ENCODE data around the gene GRIFIN. TPM values are rescaled to one million over a fixed set of nuclear protein-coding genes. Genes with fewer than 3 reads are reported as not detected.

The GRIFIN gene
- total RNA-seq, 2 experiments from 2014 or later = not detected

DNA sequence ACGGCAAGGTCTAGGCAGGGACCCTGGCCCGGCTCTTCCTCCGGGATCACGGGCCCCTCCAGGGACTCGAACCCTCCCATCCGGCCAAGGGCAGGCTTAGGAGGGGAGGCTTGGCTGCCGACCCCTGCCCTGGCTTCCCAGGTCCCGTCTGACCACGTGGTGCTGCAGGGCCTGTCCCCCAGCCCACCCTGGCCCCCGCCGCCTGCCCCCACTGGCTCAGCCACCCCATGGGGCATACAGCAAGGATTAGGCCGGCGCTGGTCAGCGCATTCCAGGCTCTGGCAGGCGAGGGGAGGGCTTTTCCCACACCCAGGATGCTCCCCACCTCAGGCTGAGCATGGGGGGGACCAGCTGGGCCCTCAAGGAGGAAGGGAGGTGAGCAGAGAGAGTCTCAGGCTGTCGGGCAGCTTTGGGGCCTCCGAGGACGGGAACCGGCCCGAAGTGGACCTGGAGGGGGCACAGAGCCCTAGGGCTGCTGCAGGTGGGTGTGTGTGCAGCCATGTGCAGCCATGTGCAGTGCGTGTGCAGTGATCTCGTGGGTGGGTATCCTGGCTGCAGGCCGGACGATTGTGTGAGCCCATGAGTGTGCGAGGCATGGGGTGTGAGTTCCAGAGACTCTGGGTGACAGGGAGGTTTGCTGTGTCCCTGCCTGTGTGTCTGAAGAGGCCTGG lies 713 bp upstream of the GRIFIN start:
- no peak overlapping the region for H3K4me3 ChIP-seq (ENCODE audit: low read depth, low read length, poor library complexity, severe bottlenecking)
- H2AFZ ChIP-seq (ENCODE audit: low read length) = no peak overlapping the region
- no peaks in the 10 kb centered on the region for H3K79me2 ChIP-seq (ENCODE audit: insufficient read depth, low read depth, low read length)
- no TSS peak for BruUV-seq (replicated peaks)
- no peaks in the 10 kb centered on the region for H3K4me1 ChIP-seq (ENCODE audit: insufficient read depth, low read length, poor library complexity, severe bottlenecking)
- intact Hi-C loops (cut with micrococcal nuclease; ENCODE audit: unreplicated experiment) = no loop called here
- H4K20me1 ChIP-seq (ENCODE audit: insufficient read depth, low read length) = no peaks in the 10 kb centered on the region; the same call in 1 of the 2 replicates
- ChIA-PET CTCF (ENCODE audit: unreplicated experiment) (no interaction called here), POLR2A (no interaction called here)
- TF ChIP-seq CTCF (conservative IDR thresholded peaks at IDR 0.05; ENCODE audit: low read length) (no peak), EZH2phosphoT487 (IDR thresholded peaks at IDR 0.05; ENCODE audit: borderline replicate concordance, low read depth, low read length) (no peak)
- H3K27ac ChIP-seq (ENCODE audit: low read depth, low read length, poor library complexity, severe bottlenecking) = no peak overlapping the region
- no peak for DNase-seq (ENCODE audit: low spot score)
- no peaks in the 10 kb centered on the region for H3K36me3 ChIP-seq (ENCODE audit: insufficient read depth, low read length)
- no peaks in the 10 kb centered on the region for H3K9me2 ChIP-seq (ENCODE audit: insufficient read depth, low read length)
- no peaks in the 10 kb centered on the region for H3K9me3 ChIP-seq (ENCODE audit: low read length)
- no peak overlapping the region for H3K4me2 ChIP-seq (ENCODE audit: low read length)

DNA sequence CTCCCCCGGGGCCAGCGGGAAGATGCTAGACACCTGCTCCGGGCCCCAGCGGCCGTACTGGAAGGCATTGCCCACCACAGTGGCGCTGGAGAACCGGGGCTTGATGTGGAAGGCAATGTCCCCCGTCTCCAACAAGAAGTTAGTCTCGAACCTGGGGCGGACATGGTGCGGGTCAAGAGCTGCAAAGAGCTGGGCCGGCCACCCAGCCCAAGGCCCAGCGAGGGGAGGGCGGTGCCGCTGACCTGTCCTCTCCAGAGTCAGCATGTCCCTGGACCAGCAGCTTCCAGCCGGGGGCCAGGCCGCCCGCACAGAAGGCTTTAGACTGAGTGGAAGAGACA lies 551 bp downstream of the GRIFIN start:
- Histone ChIP-seq H3K9me3 (ENCODE audit: low read length) (no peaks in the 10 kb centered on the region), H3K79me2 (ENCODE audit: insufficient read depth, low read depth, low read length) (no peaks in the 10 kb centered on the region), H3K4me2 (ENCODE audit: low read length) (no peak overlapping the region), H4K20me1 (ENCODE audit: insufficient read depth, low read length) (no peaks in the 10 kb centered on the region; the same call in 1 of the 2 replicates), H3K9me2 (ENCODE audit: insufficient read depth, low read length) (no peaks in the 10 kb centered on the region), H3K36me3 (ENCODE audit: insufficient read depth, low read length) (no peaks in the 10 kb centered on the region), H3K4me3 (ENCODE audit: low read depth, low read length, poor library complexity, severe bottlenecking) (no peak overlapping the region), H3K4me1 (ENCODE audit: insufficient read depth, low read length, poor library complexity, severe bottlenecking) (no peaks in the 10 kb centered on the region), H2AFZ (ENCODE audit: low read length) (no peak overlapping the region), H3K27ac (ENCODE audit: low read depth, low read length, poor library complexity, severe bottlenecking) (no peak overlapping the region)
- TF ChIP-seq CTCF (conservative IDR thresholded peaks at IDR 0.05; ENCODE audit: low read length) (no peak), EZH2phosphoT487 (IDR thresholded peaks at IDR 0.05; ENCODE audit: borderline replicate concordance, low read depth, low read length) (no peak)
- DNase-seq (ENCODE audit: low spot score) = no peak
- POLR2A ChIA-PET = no interaction called here
- CTCF ChIA-PET (ENCODE audit: unreplicated experiment) = no interaction called here
- intact Hi-C loops (cut with micrococcal nuclease; ENCODE audit: unreplicated experiment) = no loop called here
- BruUV-seq (replicated peaks) = no TSS peak

GRCh38 chr7:2474813-2475677 lies 1.2 kb downstream of the GRIFIN start:
- BruUV-seq (replicated peaks) = no TSS peak
- H3K4me2 ChIP-seq (ENCODE audit: low read length) = no peak overlapping the region
- no peaks in the 10 kb centered on the region; the same call in 1 of the 2 replicates for H4K20me1 ChIP-seq (ENCODE audit: insufficient read depth, low read length)
- no peaks in the 10 kb centered on the region for H3K9me2 ChIP-seq (ENCODE audit: insufficient read depth, low read length)
- H3K9me3 ChIP-seq (ENCODE audit: low read length) = no peaks in the 10 kb centered on the region
- H3K4me1 ChIP-seq (ENCODE audit: insufficient read depth, low read length, poor library complexity, severe bottlenecking) = no peaks in the 10 kb centered on the region
- TF ChIP-seq CTCF (conservative IDR thresholded peaks at IDR 0.05; ENCODE audit: low read length) (no peak), EZH2phosphoT487 (IDR thresholded peaks at IDR 0.05; ENCODE audit: borderline replicate concordance, low read depth, low read length) (no peak)
- intact Hi-C loops (cut with micrococcal nuclease; ENCODE audit: unreplicated experiment) = no loop called here
- H2AFZ ChIP-seq (ENCODE audit: low read length) = no peak overlapping the region
- ChIA-PET CTCF (ENCODE audit: unreplicated experiment) (no interaction called here), POLR2A (no interaction called here)
- no peak overlapping the region for H3K27ac ChIP-seq (ENCODE audit: low read depth, low read length, poor library complexity, severe bottlenecking)
- DNase-seq (ENCODE audit: low spot score) = no peak
- no peaks in the 10 kb centered on the region for H3K79me2 ChIP-seq (ENCODE audit: insufficient read depth, low read depth, low read length)
- no peak overlapping the region for H3K4me3 ChIP-seq (ENCODE audit: low read depth, low read length, poor library complexity, severe bottlenecking)
- no peaks in the 10 kb centered on the region for H3K36me3 ChIP-seq (ENCODE audit: insufficient read depth, low read length)
